Transverse colon (tissue), 4 donors: ENCODE measurements around the gene PARD6A. TPM values are rescaled to one million over a fixed set of nuclear protein-coding genes. Genes with fewer than 3 reads are reported as not detected.

Source experiments
- DNase-seq: peaks from one replicate; pipeline ENCODE4 v3.0.0-alpha.2; 2019
- H3K27ac ChIP-seq, 4 donors: fragments of 200-600 bp; sonication (generic); 2 replicates each; pipeline ENCODE4 v1.5.1; 2016 to 2018; ENCODE audit warnings: inconsistent platforms in 4 of 4
- H3K27me3 ChIP-seq: fragments of 200-600 bp; sonication (generic); 2 replicates; pipeline ENCODE4 v1.5.1; 2017; ENCODE audit warnings: inconsistent platforms
- H3K36me3 ChIP-seq, 4 donors: fragments of 200-600 bp; sonication (generic); 2 replicates each; pipeline ENCODE4 v1.5.1; 2017 to 2019; ENCODE audit warnings: inconsistent platforms in 4 of 4
- H3K4me1 ChIP-seq, 4 donors: fragments of 200-600 bp; sonication (generic); 2 replicates each; pipeline ENCODE4 v1.5.1; 2017 to 2020; ENCODE audit warnings: inconsistent platforms in 4 of 4
- H3K4me3 ChIP-seq, 4 donors: fragments of 200-600 bp; sonication (generic); 1 replicate in 1 of 4; 2 replicates in 3 of 4; pipeline versions ENCODE4 v1.5.1 to v1.6.1; 2017 to 2019; ENCODE audit warnings: inconsistent platforms in 4 of 4
- H3K9me3 ChIP-seq, 2 donors: fragments of 200-600 bp; sonication (generic); 2 replicates each; pipeline ENCODE4 v1.5.1; 2017 to 2019; ENCODE audit warnings: inconsistent platforms in 2 of 2
- CTCF ChIP-seq, 5 experiments: fragments of 200-600 bp in 3 of 5; fragments of 450-650 bp in 2 of 5; sonication (generic) in 3 of 5; IDR thresholded peaks; 1 replicate in 2 of 5; 2 replicates in 3 of 5; pipeline ENCODE4 v1.5.1; 2016 to 2017; ENCODE audit warnings: antibody characterized with exemption in 5 of 5, inconsistent platforms in 3 of 5, mild to moderate bottlenecking in 2 of 5, moderate library complexity in 1 of 5
- EP300 ChIP-seq: sonication (generic); formaldehyde crosslinking; IDR thresholded peaks from one replicate; pipeline ENCODE4 v1.6.1; 2017; ENCODE audit warnings: antibody characterized with exemption, low read depth
- POLR2A ChIP-seq: fragments of 450-650 bp; IDR thresholded peaks from one replicate; pipeline ENCODE4 v1.6.1; 2016; ENCODE audit warnings: antibody characterized with exemption, mild to moderate bottlenecking, moderate library complexity
- POLR2AphosphoS5 ChIP-seq, 3 donors: sonication (generic); formaldehyde crosslinking; IDR thresholded peaks; one replicate each; pipeline ENCODE4 v1.6.1; 2016; ENCODE audit warnings: antibody characterized with exemption in 3 of 3
- WGBS, 2 donors: methylation state at CpG; one replicate each; pipeline ENCODE4 v1.1.5; 2018; ENCODE audit warnings: low coverage in 1 of 2; 5-methylcytosine and 5-hydroxymethylcytosine counted together
- in situ Hi-C, 4 donors: fragments of 200-750 bp; cut with MboI; loops; one replicate each; pipeline versions ENCODE4 v1.15.0 to v1.15.1; 2017; ENCODE audit warnings: low sequenced_read_pairs in 3 of 4, low pct_ligation_motif_present in 1 of 4, low pct_unique_long_range_greater_than_20kb in 1 of 4
- intact Hi-C: fragments of 100-400 bp; cut with DNase I; formaldehyde crosslinking; loops from one replicate; pipeline ENCODE4 v1.15.1; 2023; ENCODE audit warnings: low total_unique reads
- total RNA-seq, 4 donors: library from RNA; depleted of rRNA; stranded (reverse); fragments of >200 nt; gene quantifications; one replicate each; pipeline ENCODE4 v1.1.0, GENCODE V29; 2016

PARD6A gene
- total RNA-seq, 4 donors from 2014 or later = 6.3 to 36.7 (median 9.4) TPM

- peak overlapping the region; percentile 77 to 95 (median 86) for H3K4me3 ChIP-seq
- 0% methylated on average over 24 of the region's 46 CpGs; no CpG with 5 or more reads in 1 of the 2 donors for WGBS, 2 donors
- peak overlapping the region; percentile 86 to 95 (median 88) for H3K27ac ChIP-seq
- peak; percentile 46 for DNase-seq
- in situ Hi-C loops = loop anchor here in 3 of 4 donors (10.0 to 25.0 kb wide), 2 partner anchors 104 to 141 kb away; partner anchors contain the start of genes CTCF (in 2 of the 3) and RIPOR1 (in 1 of the 3)
- H3K36me3 ChIP-seq = no peaks in the 10 kb centered on the region
- intact Hi-C loops = loop anchor here (2.0 to 5.0 kb wide), 2 partner anchors 103 to 144 kb away; partner anchors contain the start of gene CTCF
- peaks cover 22 to 36% (median 30%) of the 10 kb centered on the region in 4 donors for H3K4me1 ChIP-seq
- H3K9me3 ChIP-seq = no peaks in the 10 kb centered on the region
- H3K27me3 ChIP-seq = no peaks in the 10 kb centered on the region
- TF ChIP-seq POLR2A (no peak), EP300 (no peak), POLR2AphosphoS5 (IDR thresholded peaks at IDR 0.05) (no peak), CTCF (IDR thresholded peaks at IDR 0.05) (no peak)
Observed at GRCh38 chr16:67666032-67666551, 5.3 kb downstream of the PARD6A start.

- peaks cover 18 to 29% (median 24%) of the 10 kb centered on the region in 4 donors for H3K4me1 ChIP-seq
- no peaks in the 10 kb centered on the region for H3K36me3 ChIP-seq
- intact Hi-C loops (loop anchor here (2.0 to 5.0 kb wide), 2 partner anchors 104 to 145 kb away; partner anchors contain the start of gene CTCF), in situ Hi-C loops (loop anchor here in 3 of 4 donors (10.0 to 25.0 kb wide), 2 partner anchors 105 to 142 kb away; partner anchors contain the start of genes CTCF (in 2 of the 3) and RIPOR1 (in 1 of the 3))
- no peaks in the 10 kb centered on the region for H3K9me3 ChIP-seq
- H3K27ac ChIP-seq = peak within 1 kb of the TSS; percentile 86 to 95 (median 88)
- WGBS, 2 donors = 18% methylated on average over 45 of the region's 78 CpGs; no CpG with 5 or more reads in 1 of the 2 donors
- H3K4me3 ChIP-seq = peak within 1 kb of the TSS; percentile 77 to 95 (median 86)
- peak; percentile 88 for DNase-seq
- H3K27me3 ChIP-seq = no peaks in the 10 kb centered on the region
- TF ChIP-seq POLR2AphosphoS5 (IDR thresholded peaks at IDR 0.05) = peak; percentile 13 to 39 (median 23)
- TF ChIP-seq CTCF (IDR thresholded peaks at IDR 0.05) = no peak
Observed at GRCh38 chr16:67666559-67667452, 6.0 kb downstream of the PARD6A start, which contains the start of the genes C16orf86 and ENKD1. TSS of gene C16orf86 (plus strand) at chr16:67666814. CDS start at chr16:67666971, 157 bp downstream. TSS of gene ENKD1 (minus strand) at chr16:67666750. CDS start at chr16:67666442, 308 bp downstream.

DNA sequence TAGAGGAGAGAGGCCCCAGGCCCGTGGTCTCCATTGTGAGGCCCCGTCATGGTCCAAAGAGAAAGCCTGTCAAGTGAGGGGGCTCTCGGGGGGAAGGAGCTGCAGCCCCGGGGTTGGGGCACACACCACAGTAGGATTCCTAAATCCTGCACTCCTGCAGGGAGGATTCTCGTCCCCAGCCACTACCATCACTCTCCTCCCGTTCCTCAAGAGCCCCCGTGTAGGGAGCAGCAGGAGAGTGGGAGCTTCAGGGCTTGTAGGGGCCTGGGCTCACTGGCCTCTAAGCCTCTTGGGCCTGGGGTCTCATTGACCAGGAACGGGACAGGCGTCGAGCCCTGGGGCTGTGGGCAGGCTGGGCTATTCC, 6.7 kb downstream of the PARD6A start:
- Histone ChIP-seq H3K4me1 (peaks cover 18 to 28% (median 25%) of the 10 kb centered on the region in 4 donors), H3K27me3 (no peaks in the 10 kb centered on the region), H3K27ac (peak overlapping the region; percentile 86 to 95 (median 88)), H3K9me3 (no peaks in the 10 kb centered on the region), H3K36me3 (no peaks in the 10 kb centered on the region), H3K4me3 (peak overlapping the region in 3 of 4 donors; percentile 77 to 91 (median 82))
- in situ Hi-C loops (loop anchor here in 3 of 4 donors (10.0 to 25.0 kb wide), 2 partner anchors 105 to 143 kb away; partner anchors contain the start of genes CTCF (in 2 of the 3) and RIPOR1 (in 1 of the 3)), intact Hi-C loops (loop anchor here (2.0 to 5.0 kb wide), 2 partner anchors 105 to 145 kb away; partner anchors contain the start of gene CTCF)
- no peak for DNase-seq
- TF ChIP-seq EP300 (no peak), CTCF (IDR thresholded peaks at IDR 0.05) (no peak), POLR2A (no peak), POLR2AphosphoS5 (IDR thresholded peaks at IDR 0.05) (no peak)
- 58% methylated on average over 10 of the region's 10 CpGs; no CpG with 5 or more reads in 1 of the 2 donors for WGBS, 2 donors
